GM19238 (cell line): ENCODE data around the gene IL2RA.
"Not testable (repeated sequence)": the region's sequence is repeated elsewhere in the genome, so short reads cannot be mapped to it uniquely, and the experiment has no call there.

Source experiments
- DNase-seq: peaks from one replicate; pipeline ENCODE4 v3.0.0; 2011; ENCODE audit warnings: low spot score; ENCODE audit not compliant: insufficient read length

IL2RA gene

DNA sequence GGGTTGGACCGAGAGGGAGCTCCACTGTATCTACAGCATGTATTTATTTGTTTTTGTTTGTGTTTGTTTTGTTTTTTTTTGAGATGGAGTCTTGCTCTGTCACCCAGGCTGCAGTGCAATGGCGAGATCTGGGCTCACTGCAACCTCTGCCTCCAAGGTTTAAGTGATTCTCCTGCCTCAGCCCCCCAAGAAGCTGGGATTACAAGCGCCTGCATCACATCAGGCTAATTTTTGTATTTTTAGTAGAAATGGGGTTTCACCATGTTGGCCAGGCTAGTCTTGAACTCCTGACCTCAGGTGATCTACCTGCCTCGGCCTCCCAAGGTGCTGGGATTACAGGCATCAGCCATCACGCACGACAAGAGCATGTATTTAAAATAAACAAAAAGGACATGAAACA, 18.8 kb downstream of the IL2RA start:
- not testable (repeated sequence) for DNase-seq

DNA sequence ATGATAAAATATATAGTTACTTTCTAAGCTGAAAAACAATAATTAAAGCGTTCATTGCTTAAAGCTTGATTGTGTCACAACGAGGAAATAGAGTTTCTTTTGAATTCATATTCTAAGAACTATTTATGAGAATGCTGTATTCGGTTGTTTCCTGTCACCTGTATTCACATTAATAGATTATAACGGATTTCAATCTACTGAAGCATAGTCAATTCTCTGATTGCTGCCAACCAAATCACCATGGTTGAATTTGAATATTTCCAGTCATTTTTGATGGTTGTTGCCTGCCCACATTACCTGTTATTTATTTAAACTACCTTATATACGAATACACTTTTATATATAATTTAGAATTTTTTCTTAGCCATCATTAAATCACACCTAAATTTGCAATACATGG, 22.0 kb downstream of the IL2RA start:
- DNase-seq: no peak

DNA sequence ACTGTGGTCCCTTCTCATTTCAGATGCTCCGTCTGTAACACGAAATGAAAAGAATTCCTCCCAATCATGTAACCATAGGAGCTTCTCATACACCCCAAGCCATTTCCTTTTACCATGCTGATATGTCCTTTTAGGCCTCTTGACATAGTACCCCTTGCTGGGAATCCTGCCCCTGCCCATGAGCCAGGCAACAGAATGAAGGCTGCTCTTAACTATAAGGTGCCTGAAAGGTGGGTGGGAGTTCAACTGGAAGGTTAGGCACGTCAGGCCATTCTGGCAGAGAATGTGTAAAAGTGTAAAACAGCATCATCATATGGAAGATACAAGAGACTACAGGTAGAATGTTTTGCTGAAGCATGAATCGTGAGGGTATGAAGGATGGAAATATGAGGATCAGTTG, 22.5 kb downstream of the IL2RA start:
- DNase-seq: no peak

DNA sequence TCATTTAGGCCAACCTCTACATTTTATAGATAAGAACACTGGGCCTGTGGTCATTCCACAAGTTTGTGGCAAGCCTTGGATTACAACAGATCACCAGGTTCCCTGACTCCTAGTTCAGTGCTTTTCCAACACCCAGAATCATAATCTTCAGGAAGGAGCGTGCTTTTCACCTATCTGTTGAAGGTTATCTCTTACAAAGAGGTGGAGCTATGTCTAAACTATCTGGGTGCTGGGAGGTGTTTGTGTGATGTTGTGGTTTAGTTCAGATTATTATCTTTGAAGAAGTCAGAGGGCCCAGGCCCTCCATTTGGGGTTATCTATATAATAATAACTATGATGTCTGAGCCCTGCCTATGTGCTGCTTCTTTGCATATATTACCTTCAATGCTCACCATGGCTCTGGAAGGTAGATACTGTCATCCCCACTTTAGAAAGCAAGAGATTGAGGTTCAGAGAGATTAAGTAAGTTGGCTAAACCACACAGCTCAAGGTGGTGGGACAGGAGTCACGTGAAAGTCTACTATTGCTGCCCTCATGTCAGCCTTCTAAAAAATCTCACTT, 24.0 kb downstream of the IL2RA start:
- DNase-seq: no peak

DNA sequence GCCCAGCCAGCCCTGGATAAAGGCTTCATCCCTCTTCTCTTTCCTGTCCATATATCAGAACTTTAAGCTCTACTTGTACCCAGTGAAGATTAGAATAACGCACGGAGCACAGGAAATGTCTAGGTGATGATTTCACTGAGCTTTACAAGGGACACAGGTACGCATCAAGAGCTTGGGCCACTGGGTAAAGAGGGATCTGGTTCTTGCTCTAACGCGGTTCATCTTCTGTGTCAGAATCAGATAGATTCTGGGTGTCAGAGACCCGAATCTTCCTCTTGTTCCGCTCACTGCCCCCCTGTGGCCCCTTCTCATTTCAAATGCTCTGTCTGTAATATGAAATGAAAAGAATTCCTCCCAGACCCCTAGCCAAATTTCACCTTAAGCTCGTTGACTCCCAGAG, 24.7 kb downstream of the IL2RA start:
- DNase-seq: no peak

DNA sequence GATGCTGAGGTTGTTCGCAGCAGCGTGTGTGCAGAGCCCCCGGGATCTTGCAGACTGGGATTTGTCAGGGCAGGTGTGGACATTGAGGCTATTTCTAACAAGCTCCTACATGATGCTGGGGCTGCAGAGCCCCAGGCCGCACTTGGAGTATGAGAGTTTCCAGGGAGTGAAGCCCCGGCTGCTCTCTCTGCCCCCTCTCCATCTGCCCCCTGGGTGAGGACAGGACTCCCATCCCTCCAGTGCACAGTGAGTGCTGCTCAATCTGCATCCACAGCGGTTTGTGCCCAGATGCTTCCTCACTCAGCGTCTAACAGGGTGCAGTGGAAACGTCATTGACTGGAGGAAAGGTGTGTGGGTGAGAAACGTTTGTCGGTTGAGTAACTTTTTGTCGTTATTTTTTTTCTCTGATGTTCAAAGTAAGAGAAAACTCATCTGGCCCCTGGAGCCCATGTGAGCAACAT, 25.3 kb downstream of the IL2RA start:
- no peak for DNase-seq

DNA sequence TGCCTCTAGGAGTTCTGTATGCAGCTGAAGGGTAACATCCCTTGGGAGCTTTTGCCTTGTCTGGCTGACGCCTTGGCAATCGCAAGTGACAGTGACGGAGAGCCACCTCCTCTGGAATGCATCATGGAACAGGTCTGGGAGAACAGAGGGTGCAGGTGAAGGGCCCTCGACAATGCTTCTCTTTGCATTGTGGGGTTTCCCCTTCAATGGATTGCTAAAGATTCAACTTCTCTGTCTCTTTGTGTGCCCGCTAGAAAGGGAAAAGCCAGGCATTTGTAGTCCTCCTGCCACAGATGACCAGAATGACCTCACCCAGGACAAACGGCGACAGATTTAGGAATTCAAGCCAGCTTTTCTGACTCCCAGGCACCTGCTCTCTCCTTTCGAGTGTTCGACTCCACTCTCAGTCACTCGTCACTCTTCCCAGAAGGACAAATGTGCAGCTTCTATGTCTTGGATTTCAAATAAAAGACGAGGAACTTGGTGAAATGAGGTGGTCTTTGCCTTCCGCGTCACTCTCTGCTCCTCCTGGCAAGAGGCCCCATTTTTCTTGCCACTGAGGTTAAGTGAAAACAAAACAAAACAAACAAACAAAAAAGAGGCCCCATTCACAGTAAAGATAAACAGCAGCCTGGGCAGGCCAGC, 26.1 kb downstream of the IL2RA start:
- DNase-seq: no peak

DNA sequence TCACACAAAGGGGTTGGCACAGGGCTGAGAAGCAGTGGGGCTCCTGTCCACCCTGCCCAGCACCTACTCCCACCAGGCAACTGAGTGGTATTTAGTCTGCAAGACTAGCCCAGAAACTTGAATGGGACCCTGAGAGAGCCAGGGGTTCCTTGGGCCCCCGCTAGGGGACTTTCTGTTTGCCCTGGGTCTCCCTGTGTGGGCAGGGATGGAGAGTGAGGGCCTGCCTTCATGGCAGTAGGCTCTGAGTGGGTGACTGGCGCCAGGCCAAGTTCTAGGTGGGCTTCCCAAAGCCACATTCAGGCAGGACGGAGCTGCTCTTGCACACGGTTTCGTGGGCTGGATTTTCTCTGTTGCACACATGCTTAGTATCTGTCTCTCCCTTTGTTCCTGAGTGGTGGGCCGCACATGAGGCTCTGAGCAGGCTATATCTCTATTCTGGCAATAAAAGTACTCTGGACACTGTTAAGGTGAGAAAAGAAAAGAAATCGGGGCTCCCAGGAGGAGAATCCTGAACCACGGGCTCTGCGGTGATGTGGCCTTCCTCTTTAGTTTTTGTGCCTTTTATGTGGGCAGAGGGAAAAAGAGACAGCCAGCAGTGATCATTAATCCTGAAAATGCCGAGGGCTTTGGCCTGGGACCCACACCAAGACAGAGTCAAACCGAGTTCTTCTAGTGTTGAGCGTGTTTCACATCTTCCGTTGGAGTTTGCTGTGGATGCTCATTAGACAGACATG, 26.9 kb downstream of the IL2RA start:
- DNase-seq: no peak

DNA sequence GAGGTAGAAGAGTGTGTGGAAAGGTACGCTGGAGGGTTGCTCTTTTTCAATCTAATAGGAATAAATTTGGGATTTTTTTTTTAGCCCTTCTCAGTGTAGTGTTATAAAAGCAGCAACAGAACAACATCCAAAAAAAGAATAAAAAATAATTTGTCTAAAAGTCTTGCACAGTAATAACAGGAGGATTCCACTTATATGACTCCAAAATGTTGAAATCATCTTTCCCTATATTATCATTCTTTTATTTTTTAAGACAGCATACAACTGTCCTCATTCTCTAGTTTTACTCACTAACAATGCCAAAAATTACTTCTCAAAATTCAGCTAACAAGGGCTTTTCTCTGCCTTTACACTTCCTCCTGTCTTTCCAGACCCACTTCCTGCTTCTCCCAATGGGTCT, 27.8 kb downstream of the IL2RA start:
- DNase-seq: no peak

DNA sequence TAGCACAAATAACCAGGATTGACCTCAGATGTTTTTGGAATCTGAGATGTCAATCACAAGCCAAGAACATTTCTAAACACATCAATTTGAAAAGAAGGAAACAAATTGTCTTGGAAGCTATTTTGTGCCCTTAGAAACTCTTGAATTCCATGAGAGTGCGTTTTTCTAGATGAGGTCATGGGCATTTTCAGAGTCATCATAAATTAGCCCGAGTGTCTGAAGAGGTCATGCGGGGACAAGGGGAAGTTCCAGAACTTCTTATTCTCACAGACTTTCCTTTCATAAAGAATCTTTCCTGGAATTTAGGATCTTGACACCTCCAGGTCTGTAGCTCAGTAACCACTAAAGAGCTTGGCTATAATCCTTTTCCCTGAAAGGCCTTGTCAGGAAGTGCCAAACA, 28.2 kb downstream of the IL2RA start:
- DNase-seq: no peak

DNA sequence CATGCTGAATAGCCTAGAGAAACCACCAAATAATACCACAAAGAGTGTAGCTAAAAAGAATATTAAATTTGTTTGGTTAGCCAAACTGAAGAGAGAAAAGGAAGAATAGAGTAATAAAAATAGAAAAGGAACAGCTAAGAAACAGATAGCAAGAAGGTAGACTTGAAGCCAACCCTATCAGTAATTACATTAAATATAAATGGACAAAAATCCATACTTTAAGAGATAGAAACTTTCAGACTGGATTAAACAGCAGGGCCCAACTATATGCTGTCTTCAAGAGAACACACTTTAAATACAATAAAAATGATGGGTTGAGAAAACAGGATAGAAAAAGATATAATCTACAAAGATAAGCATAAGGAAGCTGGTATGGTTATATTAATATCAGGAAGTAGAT, 31.2 kb downstream of the IL2RA start:
- DNase-seq: no peak

DNA sequence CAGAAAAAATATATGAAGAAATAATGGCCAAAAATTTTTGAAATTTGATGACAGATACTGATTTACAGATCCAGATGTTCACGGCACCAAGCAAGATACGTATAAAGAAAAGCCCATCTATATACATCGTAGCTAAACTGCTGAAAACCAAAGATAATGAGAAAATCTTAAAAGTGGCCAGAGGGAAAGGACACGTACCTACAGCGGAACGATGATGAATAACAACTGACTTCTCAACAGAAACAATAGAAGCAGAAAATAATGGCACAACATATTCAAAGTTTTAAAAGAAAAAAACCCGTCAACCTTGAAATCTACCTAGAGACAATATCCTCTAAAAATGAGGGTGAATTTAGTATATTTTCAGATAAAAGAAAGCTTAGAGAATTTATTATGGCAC, 31.9 kb downstream of the IL2RA start:
- no peak for DNase-seq

DNA sequence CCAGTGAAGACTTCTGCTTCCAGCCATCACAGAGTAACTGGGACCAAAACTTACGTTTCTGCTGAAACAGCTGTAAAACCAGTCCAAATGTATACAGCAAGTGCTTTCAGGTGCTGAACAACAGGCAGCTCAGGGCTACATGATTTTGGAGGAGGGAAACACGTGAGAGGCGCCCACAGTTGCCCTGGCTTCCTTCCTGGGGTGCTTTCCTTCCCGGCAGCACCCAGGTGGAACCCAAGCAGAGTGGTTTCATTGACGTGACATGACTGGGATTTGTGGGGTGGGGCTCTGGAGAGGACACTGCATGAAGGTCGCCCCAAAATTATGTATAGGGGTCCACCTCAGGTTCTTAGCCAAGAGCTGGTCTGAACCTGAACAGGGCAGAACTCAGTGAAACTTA, 34.2 kb downstream of the IL2RA start:
- no peak for DNase-seq

DNA sequence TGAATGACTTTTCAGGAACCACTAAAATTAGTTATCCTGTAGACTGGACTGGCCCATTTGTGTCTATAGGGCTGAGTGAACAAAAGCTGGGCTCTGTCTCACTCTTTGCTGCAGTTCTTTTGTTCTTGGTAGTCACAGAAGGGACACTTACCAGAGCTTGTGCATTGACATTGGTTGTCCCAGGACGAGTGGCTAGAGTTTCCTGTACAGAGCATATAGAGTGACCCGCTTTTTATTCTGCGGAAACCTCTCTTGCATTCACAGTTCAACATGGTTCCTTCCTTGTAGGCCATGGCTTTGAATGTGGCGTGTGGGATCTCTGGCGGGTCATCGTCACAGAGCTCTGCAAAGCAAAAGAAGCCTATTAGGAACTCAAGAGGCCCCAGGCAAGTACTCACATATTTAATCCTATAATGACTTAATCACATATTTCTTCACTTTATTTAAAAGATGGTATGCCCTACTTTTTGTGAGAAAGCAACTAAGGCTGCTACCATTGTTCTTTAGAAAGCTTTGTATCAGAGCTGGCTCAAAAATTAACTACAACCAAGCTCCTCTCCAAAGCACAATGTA, 36.4 kb downstream of the IL2RA start:
- no peak for DNase-seq

DNA sequence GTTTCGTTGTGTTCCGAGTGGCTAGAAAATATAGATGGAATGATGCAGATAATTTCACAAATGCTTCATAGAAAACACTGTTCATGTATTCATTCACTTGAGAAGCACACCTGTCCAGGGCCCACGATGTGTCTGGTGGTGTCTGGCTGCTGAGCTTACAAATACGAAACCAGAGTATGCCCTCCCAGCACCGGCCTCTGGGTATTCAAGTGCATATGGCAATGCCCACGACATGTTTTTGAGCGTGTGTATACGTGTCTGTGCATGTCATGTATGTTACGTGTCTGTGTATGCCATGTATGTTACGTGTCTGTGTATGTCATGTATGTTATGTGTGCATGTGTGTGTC, 37.9 kb downstream of the IL2RA start:
- no peak for DNase-seq

DNA sequence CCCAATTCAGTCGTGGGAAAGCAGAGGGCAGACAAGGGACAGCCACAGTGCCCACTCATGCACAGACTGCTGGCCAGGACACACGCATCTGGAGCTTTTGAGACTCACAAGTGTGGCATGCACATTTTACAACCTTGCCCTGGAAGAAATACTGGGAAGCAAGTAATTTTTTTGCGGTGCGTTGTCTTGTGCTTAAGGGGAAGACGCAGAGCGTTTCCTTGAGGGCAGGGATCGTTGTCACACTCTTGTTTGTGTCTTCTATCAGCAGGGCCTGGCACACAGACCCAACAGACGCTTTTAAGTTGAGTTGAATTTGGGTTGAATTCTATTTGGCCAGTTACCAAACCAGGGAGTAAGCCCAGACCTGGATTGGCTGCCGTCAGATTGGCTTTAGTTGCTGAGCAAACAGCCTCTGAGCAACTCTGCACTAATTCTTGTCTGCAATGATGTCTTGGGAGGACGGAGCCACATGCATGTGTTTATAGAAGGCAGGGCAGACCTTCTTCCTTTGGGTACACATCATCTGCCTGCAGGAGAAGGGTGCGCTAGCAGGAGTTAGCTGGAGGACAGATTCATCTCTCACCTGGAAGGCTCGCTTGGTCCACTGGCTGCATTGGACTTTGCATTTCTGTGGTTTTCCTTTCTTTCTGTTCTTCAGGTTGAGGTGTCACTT, 38.4 kb downstream of the IL2RA start:
- no peak for DNase-seq

DNA sequence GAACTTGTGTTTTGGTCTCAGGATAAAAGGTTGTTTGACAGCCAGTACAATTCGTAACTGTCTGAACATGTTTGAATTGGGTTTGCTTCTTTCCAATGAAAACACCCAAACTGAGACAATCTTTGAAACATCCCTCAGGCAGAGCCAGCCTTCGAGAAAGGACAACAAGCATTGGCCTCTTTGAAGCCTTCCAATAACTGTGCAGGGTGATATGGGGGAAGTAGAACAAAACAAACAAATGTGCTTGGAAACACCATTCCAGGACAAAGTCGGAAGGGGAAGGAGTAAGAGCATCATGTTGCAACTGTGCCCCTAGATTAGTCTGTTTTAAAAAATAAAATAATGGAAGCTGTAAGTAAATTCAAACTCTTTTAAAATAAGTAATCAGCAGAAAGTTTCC, 39.5 kb downstream of the IL2RA start:
- DNase-seq: no peak

DNA sequence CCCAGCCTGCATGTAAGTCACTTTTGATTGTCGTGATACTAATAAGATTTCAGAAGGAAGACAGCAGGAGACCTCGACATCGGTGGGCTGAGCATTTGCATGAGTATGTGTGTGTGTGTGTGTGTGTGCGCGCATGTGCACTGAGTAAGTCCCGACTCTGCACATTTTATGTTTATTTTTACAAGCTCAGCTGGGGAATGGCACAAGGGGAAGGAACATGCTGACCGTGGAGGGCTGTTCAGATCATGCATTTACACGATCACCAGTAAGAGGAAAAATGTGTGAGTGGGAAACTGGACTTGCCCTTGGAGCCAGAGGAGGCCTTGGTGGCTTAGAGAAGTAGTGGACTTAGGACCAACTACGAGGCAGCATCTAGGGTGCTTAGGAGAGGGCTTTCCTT, 41.3 kb downstream of the IL2RA start:
- no peak for DNase-seq

DNA sequence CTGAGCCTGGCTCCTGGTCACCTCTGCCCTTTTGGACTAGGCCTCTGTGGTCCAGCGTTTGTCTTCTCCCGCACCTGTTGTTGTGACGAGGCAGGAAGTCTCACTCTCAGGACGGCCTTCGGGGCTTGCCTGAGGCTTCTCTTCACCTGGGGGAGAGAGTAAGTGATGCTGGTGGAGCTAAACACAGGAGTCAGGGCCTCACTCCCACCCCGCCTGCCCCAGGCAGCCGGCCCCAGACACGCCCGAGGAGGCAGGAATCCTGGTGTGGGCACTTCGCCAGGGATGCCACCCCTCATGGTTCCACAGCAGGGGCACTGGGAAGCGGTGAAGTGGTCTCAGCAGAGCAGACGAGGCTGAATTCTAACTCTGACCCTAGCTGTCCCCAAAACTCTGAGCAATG, 42.4 kb downstream of the IL2RA start:
- DNase-seq: no peak

DNA sequence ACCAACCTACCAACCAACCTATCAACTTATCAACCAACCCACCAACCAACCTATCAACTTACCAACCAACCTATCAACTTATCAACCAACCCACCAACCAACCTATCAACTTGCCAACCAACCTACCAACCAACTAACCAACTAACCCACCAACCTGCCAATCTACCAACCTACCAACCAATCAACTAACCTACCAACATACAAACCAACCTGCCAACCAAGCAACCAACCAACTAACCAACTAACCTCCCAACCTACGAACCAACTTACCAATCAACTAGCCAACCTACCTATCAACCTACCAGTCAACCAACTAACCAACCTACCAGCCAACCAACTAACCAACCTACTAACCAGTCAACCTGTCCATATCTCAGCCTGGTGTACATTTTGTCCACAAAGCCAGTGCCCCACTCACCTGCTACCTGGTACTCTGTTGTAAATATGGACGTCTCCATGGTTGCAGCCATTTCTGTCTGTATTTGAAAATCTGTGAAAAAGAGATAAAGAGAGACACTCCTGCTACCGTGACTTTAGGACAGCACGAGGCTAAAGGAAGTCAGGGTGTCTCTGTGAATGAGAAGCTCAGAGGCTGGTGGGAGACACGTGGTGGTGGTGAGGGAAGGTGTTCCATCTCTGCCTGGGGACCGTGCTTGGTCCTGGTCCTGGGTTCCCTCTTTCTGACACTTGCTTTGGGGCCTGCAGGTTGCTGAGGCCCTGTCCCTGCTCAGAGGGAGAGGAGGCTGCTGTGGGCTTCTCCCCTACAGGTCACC, 43.0 kb downstream of the IL2RA start:
- no peak for DNase-seq

DNA sequence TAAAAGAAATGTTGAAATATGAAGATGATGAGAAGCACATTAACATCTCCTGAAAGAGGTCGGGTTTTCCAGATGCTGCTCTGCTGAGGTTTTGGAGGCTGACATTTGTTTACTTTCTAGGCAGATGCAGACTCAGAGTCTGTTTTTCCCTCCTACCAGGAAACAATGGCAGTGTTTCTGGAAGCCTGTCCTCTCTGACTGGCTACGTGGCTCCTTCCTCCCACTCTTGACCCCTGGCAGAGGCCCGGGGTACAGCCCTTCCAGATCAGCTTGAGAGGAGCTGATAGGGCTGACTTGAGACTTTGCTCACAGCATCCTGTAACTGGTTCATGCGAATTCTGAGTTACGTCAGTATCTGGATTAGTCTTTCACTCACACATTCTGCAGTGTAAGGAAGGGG, 43.7 kb downstream of the IL2RA start:
- DNase-seq: no peak
